GM19099 (cell line): ENCODE data around the gene PPP1R1B.

Experiments
- POLR2A ChIP-seq: IDR thresholded peaks from 3 replicates; pipeline ENCODE4 v1.6.1; 2011; ENCODE audit warnings: low read depth; ENCODE audit not compliant: insufficient read length; ENCODE audit errors: extremely low read depth

Gene PPP1R1B

DNA sequence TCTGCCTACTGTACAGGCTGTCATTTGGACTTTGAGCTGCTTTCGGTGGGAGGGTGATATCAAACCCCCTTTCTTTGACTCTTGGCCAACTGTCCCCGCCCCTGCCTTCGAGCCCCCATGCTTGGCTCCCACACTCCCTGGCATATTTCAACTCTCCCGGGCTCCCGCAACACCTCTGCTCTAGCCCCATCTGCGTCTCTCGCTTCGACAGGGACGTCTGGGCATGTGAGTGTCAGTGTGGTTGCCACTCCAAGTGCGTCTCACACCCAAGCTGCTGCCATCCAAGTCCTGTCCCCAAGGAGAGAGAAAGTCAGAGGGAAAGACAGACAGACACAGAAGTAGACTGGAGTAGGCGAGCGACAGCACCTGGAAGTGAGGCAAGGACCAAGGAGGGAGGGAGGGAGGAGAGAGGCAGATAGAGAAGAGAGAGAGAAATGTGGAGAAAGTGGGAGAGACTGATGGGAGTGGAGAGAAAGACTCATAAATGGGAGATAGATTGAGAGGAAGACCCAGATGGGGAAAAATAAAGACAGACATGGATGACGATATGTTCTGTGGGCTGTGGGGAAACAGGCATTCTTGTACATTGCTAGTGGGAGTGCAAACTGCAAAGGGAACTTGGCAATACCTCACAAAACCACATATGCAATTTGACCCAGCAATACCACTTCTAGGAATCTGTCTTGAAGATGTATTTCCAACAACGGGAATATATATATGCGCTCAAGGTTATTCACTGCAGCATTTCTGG is 22.0 kb downstream of the PPP1R1B start:
- no peak for TF ChIP-seq POLR2A

DNA sequence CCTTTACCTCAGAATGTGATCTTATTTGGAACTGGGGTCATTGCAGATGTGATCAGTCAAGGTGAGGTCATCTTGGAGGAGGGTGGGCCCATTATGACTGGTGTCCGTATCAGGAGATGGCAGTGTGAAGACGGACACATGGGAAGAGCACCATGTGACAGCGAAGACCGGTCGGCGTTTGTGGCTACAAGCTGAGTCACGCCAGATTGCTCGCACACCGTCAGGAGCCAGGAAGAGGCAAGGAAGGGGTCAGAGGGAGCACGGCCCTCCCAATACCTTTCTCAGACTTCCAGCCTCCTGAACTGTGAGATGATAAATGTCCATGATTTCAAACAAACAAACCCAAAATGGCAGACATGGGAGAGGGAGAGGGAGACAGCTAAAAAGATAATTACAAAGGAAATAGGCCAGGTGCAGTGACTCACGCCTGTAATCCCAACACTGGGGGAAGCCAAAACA is 23.4 kb downstream of the PPP1R1B start:
- no peak for TF ChIP-seq POLR2A

DNA sequence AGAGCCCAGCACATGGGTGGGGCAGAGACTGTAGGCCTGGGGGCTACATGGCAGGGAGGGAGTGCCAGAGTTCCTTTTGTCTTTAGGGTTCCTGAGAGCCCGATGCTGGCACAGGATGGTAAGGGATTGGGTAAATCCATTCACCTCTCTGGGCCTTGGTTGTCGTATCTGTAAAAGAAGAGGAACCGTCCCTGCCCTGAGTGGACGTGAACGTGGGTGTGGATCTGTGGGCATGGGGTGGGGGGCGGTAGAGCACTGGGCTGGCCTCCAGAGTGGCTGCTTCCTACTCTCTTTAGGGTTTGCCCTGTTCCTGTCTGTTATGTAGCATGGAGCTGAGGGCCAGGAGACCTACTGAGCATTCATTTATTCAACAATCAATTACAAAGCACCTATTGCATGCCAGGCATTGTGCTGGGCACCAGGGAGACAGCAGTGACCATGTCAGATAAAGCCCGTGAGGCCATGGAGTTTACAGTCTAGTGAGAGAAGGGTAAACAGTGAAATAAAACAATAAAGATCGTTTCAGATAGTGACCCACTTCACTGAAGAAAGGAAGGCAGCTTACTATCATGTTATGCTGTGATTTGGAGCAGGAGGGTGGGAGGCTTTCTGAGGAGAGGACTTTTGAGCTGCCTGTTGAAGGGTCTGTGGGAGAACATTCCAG is 25.3 kb downstream of the PPP1R1B start:
- TF ChIP-seq POLR2A: no peak

DNA sequence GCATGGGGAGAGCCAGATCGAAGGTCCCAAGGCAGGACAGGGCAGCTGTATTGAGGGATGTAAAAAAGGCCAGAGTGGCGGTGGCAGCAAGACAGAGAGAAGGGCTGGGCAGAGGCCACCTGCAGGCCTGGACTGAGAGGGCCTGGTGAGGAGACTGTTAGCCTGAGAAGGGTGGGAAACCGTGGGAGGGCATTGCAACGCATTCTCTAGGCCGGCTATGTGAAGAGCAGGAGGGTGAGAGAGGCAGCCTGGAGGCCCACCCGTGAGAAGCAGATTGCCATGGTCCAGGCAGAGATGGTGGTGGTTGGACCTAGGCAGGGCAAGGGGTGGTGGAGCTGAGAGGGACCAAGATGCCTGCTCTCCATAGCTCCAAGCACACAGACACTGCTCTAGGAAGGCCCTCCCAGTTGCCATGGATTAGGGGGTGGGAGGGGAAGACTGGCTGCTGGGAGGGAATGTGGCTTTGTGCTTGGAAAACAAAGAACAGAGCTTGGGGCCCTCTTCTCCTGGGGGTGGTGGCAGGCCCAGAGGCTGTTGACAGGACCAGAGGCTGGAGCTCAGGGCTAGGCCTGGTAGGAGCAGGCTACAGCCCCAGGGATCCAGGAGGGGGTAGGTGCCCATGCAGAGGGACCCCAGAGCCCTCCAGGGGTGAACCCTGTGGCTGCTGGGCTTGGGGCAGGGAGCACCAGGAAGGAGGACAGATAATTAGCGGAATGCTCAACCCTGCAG is 26.0 kb downstream of the PPP1R1B start:
- TF ChIP-seq POLR2A: no peak

DNA sequence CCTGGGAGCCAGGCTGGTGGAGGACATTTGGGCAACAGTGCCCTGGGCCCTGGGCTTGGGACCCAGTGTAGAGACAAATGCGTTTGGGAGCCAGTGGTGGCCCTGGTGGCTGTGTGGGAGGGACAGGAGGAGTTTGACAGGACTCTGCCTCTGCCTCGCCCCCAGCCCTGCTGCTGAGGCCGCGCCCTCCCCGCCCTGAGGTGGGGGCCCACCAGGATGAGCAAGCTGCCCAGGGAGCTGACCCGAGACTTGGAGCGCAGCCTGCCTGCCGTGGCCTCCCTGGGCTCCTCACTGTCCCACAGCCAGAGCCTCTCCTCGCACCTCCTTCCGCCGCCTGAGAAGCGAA is 26.5 kb downstream of the PPP1R1B start:
- TF ChIP-seq POLR2A: no peak

DNA sequence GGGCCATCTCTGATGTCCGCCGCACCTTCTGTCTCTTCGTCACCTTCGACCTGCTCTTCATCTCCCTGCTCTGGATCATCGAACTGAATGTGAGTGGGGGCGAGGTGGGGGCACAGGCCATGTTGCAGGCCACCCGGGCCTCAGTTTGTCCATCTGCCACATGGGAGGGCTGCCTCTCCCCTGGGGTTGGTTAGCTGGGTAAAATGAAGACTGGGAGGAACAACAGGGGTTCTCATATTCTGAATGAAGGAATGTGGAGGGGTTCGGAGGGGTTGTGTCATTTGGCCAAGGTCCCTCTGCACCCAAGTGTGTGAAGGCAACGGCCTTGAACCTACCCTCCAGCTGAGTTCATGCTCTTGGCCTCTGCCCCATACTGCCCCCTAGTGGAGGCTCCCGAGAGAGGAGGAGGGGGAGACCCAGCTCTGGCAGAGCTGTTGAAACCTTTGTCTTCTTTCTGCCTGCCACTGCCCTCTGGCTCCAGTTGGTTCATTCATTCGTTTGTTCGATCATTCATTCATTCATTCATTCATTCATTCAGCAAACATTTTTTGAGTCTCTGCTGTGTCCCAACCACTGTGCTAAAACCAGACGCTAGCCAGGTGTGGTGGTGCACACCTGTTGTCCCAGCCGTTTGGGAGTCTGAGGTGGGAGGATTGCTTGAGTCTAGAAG is 27.0 kb downstream of the PPP1R1B start:
- TF ChIP-seq POLR2A: no peak

DNA sequence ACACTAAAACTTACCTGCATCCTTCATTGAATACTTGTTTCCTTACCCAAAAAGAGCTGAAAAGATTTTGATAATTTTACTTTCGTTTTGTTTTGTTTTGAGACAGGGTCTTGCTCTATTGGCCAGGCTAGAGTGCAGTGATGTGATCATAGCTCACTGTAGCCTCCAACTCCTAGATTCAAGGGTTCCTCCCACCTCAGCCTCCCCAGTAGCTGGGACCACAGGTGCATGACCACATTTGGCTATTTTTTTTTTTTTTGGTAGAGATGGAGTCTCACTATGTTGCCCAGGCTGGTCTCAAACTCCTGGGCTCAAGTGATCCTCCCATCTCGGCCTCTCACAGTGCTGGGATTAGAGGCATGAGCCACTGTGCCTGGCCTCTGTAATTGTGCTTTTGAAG is 28.4 kb downstream of the PPP1R1B start:
- TF ChIP-seq POLR2A: no peak

DNA sequence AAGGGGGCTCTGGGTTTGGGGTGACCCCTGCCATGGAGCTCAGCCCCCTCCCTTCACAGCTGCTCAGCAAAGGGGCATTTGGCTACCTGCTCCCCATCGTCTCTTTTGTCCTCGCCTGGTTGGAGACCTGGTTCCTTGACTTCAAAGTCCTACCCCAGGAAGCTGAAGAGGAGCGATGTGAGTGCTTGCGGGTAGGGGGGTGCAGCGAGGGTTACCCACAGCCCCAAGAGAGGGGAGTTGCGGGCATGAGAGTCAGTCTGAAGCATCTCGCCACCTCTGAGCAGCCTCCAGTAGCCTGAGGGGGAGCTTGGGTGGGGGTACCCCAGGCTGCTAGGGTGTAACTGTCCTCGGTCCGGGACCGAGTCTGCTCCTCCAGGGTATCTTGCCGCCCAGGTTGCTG is 31.6 kb downstream of the PPP1R1B start:
- TF ChIP-seq POLR2A: no peak

DNA sequence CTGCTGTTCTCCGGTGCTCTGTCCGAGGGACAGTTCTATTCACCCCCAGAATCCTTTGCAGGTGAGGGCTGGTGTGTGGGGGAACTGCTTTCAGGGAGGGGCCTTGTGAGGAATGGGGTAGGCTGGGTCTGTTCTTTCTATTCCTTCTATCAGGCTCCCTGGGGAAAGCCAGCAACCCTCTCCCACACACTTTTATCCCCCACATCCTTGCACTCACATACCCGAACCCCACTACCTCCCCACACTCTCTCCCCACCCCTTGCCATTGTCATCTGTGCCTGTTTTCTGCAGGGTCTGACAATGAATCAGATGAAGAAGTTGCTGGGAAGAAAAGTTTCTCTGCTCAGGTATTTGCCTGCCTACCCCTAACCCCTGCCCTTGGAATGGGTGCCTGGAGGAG is 32.0 kb downstream of the PPP1R1B start:
- TF ChIP-seq POLR2A: no peak

DNA sequence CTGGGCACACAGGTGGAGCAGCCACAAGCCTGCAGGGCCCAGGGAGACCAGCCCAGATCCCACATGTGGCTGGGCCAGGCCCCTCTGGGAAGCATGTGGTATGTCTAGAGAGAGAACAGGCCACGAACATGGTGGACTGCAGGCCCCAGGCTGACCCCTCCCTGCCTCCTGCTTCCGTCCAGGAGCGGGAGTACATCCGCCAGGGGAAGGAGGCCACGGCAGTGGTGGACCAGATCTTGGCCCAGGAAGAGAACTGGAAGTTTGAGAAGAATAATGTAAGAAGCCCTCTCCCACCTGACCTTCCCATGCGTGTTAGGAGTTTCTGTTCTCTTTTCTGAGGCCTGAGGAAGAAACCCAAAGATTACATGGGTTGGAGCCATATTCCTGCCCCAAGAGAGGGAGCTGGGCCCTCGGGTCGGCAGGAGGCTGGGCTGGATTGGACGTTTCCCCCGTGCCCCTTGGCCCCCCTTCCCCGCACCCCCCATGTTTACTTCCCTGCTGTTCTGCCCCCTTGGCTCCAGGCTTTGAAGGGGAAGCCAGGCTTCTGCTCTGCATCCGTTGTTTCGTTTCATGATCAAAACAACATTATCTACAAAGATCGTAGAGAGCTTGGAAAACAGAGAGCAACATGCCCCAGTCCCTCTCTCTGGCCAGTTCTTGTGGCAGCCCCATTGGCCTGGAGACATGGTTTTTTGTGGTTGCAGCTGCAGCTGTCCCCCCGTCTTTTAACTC is 32.7 kb downstream of the PPP1R1B start:
- TF ChIP-seq POLR2A: no peak

DNA sequence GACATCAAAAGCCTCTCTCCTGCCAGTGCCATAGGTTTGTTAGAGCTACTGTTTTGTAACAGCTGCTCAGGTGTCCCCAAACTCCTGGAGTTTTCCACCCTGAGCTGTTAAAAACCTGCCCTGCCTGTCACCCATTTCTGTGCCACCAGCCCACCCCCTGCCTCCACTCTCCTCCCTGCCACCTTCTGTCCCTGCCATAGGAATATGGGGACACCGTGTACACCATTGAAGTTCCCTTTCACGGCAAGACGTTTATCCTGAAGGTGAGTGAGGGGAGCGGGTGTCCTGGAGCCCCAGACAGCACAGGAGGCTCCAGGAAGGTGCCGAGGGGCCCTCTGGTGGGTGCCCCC is 33.2 kb downstream of the PPP1R1B start:
- no peak for TF ChIP-seq POLR2A

DNA sequence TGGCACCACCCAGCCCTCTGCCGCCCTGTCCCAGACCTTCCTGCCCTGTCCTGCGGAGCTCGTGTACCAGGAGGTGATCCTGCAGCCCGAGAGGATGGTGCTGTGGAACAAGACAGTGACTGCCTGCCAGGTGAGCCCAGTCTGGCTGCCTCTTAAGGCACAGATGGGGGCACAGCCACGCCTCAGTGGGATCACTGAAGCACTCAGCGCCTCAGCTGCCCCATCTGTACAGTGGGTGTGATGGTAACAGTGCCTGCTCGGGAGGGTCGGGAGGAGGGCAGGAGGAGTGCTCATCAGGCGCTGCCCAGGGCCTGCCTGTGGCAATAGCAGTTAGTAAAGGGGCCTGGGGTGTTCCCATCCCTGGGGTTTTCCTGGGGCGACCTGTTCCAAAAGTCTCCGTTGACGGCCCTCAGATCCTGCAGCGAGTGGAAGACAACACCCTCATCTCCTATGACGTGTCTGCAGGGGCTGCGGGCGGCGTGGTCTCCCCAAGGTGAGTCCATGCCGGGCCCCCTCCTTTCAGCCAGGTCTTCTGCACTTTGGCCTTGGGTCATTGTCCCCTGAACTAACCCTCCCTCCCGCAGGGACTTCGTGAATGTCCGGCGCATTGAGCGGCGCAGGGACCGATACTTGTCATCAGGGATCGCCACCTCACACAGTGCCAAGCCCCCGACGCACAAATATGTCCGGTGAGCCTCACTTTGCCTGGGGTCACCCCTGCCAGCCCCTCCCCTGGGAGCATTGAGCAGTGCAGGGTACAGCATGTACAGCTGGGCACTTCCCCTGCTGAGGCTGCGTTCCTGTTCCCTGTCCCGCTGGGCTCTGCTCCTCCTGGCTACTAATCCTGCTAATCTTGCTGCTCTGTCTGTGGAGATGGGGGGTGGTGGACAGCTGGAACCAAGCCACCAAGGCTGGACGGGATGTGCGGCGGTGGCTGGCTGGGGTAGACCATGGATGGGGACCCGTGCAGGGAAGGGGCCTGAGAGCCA is 33.9 kb downstream of the PPP1R1B start:
- TF ChIP-seq POLR2A: no peak

DNA sequence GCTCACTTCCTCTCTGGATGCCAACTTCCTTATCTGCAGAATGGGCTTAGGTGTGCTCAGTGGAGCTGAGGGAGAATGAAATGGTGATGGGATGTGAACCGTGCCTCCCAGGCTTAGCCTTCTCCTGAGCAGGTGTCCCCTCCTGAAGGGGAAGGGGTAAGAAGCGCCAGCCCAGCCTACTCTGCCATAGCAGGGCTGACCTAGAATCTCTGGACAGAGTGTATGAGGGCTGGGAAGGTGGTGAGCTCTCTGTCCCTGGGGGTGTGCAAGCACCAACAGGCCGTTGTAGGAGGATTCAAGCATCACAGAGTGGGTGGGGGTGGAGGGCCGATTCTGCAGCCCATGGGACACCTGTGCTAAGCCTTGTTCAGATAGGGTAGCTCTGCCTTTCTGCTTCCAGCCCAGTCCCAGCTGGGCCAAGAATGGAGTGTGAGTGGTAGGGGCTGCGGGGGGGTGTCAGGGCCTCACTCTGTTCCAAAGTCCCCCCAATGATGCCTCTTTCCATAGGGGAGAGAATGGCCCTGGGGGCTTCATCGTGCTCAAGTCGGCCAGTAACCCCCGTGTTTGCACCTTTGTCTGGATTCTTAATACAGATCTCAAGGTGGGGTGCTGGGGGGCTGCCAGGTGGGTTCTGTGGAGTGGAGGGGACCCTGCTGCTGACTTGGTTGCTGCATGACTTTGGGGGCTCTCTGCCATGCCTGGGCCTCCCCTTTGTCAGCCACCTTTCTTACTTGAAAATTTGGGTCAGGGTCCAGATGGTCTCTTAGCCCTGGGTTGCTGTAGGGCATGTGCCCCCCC is 35.2 kb downstream of the PPP1R1B start:
- TF ChIP-seq POLR2A: no peak

DNA sequence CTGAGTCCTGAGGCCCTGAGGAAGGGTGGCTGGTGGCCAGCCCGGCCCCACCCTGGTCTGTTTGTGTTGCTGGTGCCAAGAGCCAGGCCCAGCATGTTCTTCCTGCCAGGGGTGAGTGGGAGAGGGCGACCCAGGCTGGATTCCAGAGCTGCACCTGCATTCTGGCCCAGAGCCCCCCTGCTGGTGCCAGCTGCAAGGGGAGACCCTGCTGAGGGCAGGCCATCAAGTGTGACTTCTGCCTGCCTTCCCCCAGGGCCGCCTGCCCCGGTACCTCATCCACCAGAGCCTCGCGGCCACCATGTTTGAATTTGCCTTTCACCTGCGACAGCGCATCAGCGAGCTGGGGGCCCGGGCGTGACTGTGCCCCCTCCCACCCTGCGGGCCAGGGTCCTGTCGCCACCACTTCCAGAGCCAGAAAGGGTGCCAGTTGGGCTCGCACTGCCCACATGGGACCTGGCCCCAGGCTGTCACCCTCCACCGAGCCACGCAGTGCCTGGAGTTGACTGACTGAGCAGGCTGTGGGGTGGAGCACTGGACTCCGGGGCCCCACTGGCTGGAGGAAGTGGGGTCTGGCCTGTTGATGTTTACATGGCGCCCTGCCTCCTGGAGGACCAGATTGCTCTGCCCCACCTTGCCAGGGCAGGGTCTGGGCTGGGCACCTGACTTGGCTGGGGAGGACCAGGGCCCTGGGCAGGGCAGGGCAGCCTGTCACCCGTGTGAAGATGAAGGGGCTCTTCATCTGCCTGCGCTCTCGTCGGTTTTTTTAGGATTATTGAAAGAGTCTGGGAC is 36.0 kb downstream of the PPP1R1B start:
- no peak for TF ChIP-seq POLR2A
